ENCODE results near the gene GRP. TPM values are rescaled to one million over a fixed set of nuclear protein-coding genes. Genes with fewer than 3 reads are reported as not detected.

The GRP gene
- polyA plus RNA-seq, 1 donor: not detected

DNA sequence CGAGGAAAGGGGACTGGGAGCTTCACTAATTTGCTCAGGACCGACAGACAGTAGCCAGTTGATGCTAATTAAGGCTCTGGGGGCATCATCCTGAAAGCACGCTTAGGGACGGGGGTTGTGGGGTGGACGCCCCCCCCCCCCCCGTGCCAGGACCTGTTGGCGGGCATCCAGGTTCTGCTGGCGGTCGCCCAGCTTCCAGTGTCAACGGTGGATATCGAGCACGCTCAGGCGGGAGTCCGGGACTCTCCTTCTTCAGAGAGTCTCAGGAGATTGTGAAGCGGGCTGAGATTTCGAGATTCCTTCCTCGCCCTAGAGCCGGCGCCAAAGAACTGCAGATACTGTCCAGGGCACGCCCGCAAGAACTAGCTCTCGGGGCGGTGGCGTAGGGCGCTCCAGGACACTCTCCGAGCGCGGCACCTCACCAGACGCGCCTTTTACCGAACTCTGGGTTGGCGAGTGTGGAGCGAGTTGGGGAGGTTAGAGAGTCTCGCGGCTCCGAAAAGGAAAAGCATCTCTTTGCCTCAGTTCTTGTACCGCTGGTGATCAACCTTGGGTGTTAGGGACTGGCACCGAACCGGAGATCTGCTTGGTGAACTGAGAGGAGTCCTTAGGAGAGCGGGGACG, 47.7 kb downstream of the GRP start:
- no peak for DNase-seq (ENCODE audit: low read depth)

DNA sequence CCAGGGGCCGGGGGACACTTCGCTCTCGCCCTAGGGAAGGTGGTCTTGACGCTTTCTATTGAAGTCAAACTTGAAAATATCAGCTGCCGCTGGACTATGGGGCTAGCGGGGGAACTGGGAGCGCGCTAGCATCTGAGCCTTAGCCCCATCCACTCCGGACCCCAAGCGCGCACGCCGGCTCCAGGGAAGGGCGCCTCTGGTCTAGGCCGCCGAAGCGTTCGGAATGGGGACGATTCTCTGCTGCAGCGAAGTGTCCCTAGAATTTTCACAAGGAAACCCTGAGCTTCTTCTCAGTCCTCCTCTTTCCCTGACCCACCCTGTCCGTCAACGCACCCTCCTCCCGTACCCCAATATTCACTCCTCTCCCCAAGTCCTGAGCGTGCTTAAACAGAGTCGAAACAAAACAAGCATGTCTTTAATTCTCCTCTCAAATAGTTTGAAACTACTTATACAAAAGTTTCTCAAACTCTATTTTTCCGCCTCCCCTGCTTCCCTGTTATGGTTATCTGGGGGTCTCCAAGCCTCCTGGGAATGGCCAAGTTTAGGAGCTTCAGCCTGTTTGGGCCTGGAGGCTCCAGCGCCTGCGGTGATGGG, 48.3 kb downstream of the GRP start:
- no peak for DNase-seq (ENCODE audit: low read depth)

DNA sequence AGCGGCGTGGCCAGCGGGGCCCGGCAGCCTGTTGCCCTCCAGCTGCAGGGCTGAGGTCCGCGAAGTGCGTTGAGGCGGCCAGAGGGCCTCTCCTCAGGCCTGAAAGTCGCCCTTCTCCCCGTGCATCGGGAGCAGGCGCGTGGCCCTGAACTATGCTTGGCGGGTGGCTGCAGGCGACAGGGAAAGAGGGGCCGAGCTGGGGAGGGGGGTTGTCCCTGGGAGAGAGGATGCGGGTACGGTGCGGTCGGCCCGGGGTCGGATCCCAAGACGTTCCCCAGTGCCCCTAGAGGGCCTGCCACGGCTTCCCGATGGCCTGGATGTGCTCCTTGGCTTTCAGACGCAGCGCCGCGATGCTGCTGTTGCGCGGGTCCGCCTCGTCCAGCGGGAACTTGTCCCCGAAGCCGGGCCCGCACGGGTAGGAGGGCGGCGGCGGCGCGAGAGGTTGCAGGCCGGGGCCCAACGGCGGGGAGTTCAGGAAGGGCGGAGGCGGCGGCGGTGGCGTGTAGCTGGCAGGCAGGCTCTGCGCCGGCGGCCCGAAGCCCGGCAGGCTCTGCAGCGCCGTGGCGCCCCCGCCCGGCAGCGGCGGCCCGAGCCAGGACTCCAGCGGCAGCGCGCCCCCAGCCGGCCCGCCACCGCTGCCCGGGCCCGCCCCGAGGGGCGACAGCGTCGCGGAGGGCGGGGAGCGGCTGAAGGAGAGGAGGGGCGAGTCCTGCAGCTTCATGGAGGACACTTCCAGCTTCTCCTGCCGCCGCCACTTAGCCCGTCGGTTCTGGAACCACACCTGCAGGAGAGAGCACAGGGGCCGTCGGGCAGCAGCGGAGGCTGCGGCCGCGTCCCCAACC, 49.0 kb downstream of the GRP start:
- DNase-seq (ENCODE audit: low read depth): no peak

DNA sequence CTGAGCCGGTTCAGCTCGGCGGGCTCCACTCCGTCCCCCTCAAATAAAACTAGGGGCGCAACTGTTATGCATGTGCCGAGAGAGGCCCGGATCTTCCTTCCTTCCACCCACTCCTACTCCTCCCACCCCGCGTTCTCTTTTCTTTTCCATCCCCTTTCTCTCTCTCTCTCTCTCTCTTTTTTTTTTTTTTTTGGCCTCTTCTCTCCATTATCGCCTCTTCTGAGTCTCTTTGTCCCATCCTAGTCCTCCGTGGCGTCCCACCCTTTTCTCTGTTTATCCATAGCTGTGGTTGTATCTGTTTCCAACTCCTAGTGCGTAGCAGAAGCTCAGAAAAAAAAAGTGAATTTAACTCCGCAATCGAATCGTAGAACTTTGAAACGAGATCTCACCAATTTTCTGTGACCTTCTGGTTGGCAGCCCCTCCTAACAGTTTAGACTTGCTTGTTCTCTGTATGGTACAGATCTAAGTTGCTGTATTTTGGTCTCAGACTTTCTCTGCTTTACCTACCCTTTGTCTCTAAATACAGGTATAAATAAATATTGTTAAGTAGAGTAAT, 49.7 kb downstream of the GRP start:
- no peak for DNase-seq (ENCODE audit: low read depth)

DNA sequence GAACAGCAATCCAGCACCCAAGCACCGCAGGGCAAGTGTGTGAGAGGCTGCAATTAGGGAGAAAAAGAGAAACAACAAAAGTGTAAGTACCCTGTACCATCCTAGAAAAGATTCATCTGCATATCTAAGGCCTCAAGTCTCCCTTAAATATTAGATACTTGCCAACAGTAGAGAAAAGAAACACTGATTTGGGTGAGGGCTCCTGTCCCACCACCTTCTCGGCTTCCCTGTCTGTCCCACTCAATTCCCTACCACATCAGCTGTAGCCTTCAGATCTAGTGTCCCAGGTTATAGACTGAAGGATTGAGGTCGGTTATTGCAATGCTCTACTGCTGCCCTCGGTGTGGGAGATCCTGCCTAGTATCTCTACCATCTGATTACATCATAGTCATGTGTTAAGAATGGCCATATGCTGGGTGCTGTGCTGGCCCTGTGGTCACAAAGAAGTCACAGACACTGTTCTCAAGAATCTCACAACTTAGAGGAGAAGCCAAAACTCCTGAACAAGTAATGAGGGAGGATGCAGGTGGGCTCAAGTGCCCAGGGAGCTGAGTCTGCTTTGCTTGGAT, 50.8 kb downstream of the GRP start:
- no peak for DNase-seq (ENCODE audit: low read depth)

DNA sequence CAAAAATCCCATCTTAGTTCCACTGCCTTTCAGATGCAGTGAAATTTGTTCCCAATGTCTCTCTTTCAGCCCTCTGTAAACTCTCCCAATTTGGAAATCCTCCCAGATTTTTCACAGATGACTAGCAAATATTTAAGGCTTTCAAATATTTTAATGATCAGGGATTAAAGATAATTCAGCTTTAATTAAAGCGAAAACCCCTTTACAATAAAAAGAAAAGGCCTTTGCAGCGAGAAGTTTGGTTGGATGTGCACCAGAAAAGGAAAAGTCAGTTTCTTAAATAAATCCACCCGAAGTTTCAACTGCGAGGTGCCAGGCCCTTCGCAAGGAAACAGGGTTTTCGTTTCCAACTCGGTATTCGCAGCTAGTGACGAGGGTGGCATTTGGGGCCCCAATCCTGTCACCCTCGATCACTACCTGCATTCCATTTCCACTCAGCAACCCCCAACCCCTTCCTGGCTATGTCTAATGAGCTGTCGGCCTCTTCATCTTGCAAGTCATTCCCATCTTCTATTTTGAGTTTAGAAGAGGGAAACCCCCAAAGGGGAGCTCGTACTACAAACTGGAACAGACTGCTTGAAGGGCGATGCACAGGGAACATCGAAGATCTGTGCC, 51.8 kb downstream of the GRP start:
- DNase-seq (ENCODE audit: low read depth): no peak

DNA sequence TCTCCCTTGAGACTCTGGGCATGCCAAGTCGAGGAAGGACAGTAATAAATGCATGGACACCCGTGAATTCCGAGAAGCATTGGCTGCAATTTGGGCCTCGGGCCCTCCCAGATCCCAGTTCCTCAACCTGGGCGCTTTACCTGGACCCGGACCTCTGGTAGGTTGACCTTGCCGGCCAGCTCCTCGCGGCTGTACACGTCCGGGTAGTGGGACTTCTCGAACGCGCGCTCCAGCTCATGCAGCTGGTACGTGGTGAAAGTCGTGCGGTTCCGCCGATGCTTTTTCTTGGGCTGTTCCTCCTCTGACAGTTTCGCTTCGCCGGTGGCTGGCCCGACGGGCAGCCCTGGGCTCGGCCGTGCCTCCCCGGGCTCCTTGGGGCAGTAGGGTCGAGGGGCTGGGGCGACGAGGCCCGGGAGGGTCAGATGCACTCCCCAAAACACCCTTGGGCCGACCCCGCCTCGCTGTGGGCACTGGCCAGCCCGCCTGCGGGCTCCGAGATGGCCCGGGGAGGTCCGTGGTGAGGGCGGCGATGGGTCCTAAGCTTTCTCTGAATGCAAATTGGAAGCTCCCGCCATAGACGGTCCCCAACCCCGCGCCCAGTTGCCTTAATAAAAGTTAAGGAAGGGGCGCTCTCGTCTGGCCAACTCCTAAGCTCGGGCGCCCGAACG, 52.4 kb downstream of the GRP start:
- no peak for DNase-seq (ENCODE audit: low read depth)

DNA sequence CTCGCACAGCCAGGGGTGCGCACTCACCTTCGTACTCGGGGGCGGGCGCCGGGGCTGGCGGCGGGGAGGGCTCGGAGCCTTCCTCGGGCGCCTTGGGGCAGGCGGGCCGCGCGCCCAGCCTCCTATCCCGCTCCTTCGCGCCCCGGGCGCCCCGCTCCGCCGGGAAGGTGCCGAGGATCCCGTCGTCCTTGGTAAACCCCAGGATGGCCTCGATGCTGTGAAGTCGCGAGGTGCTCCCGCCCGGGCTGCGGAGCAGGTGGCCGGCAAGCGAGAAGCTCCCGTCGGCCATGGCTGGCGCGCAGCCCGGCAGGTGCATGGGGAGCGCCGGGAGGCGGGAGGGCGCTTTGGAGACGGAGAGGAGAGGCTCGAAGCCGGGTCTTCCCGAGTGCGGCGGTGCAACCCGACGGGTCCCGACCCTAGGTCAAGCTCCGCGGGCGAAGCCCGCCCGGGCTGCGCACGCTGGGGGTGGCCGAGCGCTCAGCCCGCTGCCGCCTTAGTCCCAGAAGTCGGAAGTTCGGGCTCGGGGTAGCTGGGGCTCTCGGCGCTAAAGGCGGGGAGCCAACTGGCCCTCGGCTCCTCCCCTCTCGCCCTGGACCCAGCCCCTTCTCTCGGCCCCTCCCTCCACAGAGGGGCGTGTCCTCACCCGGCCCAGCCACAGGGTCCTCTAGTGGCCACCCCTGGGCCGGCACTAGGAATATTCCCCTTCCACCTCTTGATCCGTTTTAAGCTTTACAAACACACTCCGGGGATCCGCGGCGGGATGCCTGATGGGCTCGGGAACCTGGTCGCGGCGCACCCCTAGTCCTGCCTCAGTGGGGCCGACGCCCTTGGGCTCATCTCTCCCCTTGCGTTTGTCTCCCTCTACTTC, 53.2 kb downstream of the GRP start, which contains the start of gene RAX:
Gene RAX, minus strand, starts transcription at position 564 of the 868 bp plus-strand sequence. Its CDS starts 248 bp downstream, at position 316.
- DNase-seq (ENCODE audit: low read depth): no peak

DNA sequence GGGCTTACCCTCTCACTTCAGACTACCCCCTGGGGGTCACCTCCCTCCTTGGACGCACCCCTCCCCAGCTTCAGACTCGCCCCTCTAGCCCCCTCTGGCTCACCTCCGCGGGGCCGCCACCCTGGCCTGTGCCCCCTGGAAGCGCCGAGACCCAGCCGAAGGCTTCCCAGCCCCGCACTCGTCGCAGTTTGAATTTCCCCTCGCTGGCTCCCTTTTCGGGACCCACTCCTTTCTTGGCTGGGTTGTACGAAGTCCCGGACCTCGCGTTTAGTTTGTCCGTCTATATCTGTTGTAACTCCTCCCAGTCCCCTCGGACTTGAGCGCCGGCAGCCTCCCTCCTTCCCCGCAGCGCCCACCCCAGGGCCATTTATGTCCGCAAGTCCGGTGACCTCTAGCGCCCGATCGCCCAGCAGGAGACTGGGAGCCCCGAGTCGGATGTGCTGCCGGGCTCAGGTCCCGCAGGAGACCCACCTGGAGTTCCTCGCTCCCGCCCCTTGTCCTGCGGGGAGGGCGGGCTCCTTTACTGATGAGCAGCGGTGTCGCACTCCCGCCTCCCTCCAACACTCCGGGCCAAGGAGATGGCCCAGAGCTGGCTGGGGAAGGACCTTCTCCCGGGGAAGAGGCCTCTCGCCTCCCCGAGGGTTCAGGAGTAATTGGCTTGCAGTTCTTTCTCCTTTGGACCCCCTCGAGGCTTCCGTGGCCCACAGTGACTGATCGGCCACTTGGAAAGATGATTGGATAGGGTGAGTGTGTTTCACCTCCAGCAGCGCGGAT, 54.0 kb downstream of the GRP start:
- DNase-seq (ENCODE audit: low read depth): no peak

DNA sequence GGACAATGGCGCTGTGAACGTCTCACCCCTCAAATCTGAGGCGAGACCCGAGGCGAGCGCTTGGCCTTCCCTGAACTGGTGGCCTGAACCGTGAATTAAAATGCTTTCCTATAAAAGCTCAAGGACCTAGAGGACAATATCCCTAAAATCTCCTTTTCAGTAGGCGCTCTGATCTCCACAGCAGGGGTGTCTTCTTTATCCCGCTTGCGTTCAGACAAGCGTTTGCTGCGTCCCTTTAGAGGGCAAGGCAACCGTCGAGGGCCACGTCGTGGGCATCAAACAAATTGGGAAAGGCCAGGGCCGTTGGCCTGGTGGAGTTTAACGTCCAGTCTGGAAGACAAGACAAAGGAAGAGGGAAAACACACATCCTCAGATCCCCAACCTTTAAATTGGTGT, 54.6 kb downstream of the GRP start:
- no peak for DNase-seq (ENCODE audit: low read depth)

DNA sequence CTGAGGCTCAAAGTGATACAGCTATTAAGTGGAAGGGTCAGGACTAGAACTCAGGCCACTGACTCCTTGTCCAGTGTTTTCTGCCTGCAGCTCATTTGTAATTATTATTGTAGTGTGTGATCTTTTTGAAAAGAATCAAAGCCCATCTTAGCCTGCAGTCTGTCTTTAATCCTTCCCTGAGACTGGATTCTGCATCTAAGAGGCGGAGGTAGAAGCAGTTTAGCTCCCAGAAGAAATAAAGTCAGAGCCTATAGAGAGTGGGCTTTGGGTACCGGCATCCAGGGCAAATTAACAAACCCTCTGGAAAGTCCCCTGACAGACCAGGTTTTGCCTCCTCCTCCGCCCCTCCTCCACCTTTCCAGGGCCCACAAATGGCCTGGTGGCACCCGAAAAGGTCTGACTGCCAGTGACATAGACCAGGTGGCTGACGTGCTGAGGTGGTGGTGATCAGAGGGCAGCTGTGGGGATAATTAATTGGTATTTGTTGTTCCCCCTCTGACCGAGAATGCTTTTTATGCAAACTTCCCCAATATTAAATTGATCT, 55.5 kb downstream of the GRP start:
- no peak for DNase-seq (ENCODE audit: low read depth)

DNA sequence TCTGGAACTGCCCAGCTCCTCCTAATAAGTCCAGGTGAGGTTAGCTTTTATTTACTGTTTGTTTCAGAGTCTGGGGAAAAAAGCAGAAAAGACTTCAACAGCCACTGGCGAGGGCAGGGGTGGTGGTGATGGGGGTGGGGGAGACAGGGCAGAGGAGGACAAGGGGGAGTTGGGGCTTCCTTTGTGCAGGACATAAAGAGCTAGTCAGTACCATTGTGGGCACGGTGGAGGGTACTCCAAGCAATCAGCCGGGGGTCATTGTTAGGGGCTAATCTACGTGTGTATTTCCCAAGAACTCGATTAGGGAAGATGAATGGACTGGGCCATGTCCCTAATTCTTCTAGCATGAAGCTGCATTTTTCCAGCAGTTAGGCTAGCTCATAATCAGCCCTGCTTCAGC, 56.1 kb downstream of the GRP start:
- no peak for DNase-seq (ENCODE audit: low read depth)

DNA sequence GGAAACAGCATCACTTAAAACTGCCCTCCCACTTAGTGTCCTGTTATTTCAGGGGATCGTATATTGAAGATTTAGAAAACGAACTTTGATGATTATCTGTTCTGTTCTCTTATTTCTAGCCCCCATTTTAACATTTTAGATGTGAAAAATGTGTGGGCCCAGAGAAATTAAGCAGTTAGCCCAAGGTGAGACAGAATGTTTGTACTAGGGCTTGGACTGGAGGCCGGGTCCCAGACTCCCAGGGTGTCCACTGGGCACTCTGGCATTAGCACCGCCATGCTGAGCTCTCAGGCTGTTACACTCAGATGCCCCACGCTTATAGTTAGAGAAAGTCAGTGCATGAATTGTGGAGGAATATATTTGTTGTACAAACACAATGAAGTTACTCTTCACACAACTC, 58.8 kb downstream of the GRP start:
- DNase-seq (ENCODE audit: low read depth): no peak

DNA sequence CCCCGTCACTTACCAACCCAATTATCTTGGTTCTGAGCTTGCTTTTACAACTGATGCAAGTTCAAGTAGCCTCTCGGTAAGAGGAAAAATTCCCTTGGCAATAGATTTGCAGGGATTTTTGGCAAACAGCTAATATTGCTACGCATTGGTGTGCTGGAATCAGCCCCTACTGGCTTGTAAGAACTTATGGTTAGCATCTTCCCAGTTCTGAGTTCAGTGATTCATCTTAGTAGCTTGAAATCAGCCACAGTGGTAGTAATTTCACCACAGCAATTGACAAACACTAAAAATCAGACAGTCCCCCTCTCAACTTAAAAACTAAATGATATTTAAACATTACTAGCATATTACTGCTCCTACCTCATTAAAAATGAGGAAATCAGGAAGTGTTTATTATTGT, 59.2 kb downstream of the GRP start:
- DNase-seq (ENCODE audit: low read depth): no peak

DNA sequence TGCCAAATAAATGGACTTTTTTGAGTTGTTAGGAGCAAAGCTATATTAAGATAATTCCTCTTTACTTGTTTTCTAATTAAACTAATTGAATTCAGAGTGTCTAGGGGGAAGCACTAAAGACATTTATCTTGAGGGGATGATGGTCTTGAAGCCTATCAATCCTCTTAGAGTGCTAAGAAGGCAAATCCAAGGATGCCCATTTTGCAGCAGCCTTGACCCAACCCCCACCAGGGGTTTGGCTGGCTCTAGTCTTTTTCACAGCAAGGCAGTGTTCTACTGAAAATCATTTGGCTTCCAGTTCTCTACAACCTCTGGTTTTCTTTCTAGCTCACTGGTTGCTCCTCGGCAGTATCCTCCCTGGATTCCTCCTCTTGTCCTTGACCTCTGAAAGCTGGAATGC, 59.8 kb downstream of the GRP start:
- DNase-seq (ENCODE audit: low read depth): no peak

All from forelimb muscle (tissue), 1 donor.